ENCODE measurements around the gene CDC42BPA.

The CDC42BPA gene

GRCh38 chr1:227322376-227322775 lies 4.1 kb upstream of the CDC42BPA start:
- no peak for TF ChIP-seq CTCF (IDR thresholded peaks at IDR 0.05; ENCODE audit: control extremely low read depth, extremely low read depth, low read depth, missing control alignments)
- POLR2A ChIA-PET, result no interaction called here
- CTCF ChIA-PET, result interaction anchor here (0.8 kb wide), 1 partner anchor 29 kb away, joined by 4 read pairs; no protein-coding TSS in a partner anchor
- no peak for DNase-seq (ENCODE audit: extremely low spot score)

- CTCF ChIA-PET, result interaction anchor here (1.4 to 1.9 kb wide), 3 partner anchors 8 to 22 kb away, joined by 4 to 5 read pairs (median 5); no protein-coding TSS in a partner anchor
- no peak for DNase-seq (ENCODE audit: extremely low spot score)
- no peak for TF ChIP-seq CTCF (IDR thresholded peaks at IDR 0.05; ENCODE audit: control extremely low read depth, extremely low read depth, low read depth, missing control alignments)
- POLR2A ChIA-PET, result no interaction called here
Measured at GRCh38 chr1:227321035-227321434, 2.7 kb upstream of the CDC42BPA start.

GRCh38 chr1:227320476-227320875 lies 2.2 kb upstream of the CDC42BPA start:
- TF ChIP-seq CTCF (IDR thresholded peaks at IDR 0.05; ENCODE audit: control extremely low read depth, extremely low read depth, low read depth, missing control alignments), result no peak
- POLR2A ChIA-PET, result no interaction called here
- no peak for DNase-seq (ENCODE audit: extremely low spot score)
- CTCF ChIA-PET, result interaction anchor here (1.7 to 1.9 kb wide), 2 partner anchors 8 to 22 kb away, joined by 4 to 5 read pairs; no protein-coding TSS in a partner anchor

GRCh38 chr1:227318853-227319607 lies 738 bp upstream of the CDC42BPA start:
- TF ChIP-seq CTCF (IDR thresholded peaks at IDR 0.05; ENCODE audit: control extremely low read depth, extremely low read depth, low read depth, missing control alignments), result no peak
- no peak for DNase-seq (ENCODE audit: extremely low spot score)
- POLR2A ChIA-PET, result no interaction called here
- CTCF ChIA-PET, result interaction anchor here (1.7 kb wide), 1 partner anchor 10 kb away, joined by 5 read pairs; no protein-coding TSS in a partner anchor

- ChIA-PET POLR2A (no interaction called here), CTCF (no interaction called here)
- no peak for TF ChIP-seq CTCF (IDR thresholded peaks at IDR 0.05; ENCODE audit: control extremely low read depth, extremely low read depth, low read depth, missing control alignments)
- peak; percentile 25 for DNase-seq (ENCODE audit: extremely low spot score)
Measured at GRCh38 chr1:227317523-227318015, 723 bp downstream of the CDC42BPA start.

GRCh38 chr1:227317011-227317451 lies 1.3 kb downstream of the CDC42BPA start:
- no peak for DNase-seq (ENCODE audit: extremely low spot score)
- ChIA-PET POLR2A (no interaction called here), CTCF (interaction anchor here (1.0 kb wide), 1 partner anchor 60 kb away, joined by 3 read pairs; no protein-coding TSS in a partner anchor)
- TF ChIP-seq CTCF (IDR thresholded peaks at IDR 0.05; ENCODE audit: control extremely low read depth, extremely low read depth, low read depth, missing control alignments), result no peak
